Aorta (tissue), 5 donors: ENCODE measurements around the gene RNF121. TPM values are rescaled to one million over a fixed set of nuclear protein-coding genes. Genes with fewer than 3 reads are reported as not detected.
"Not testable (repeated sequence)": the region's sequence is repeated elsewhere in the genome, so short reads cannot be mapped to it uniquely, and the experiment has no call there.

Source experiments
- ATAC-seq: fragments of 200-7000 bp; cut with Tn5 transposase; one replicate; pipeline ENCODE4 v1.9.1; 2022; ENCODE audit warnings: moderate library complexity; ENCODE audit not compliant: low FRiP score
- DNase-seq, 2 donors: peaks; one replicate each; pipeline ENCODE4 v3.0.0-alpha.2; 2020
- H3K27ac ChIP-seq, 2 donors: one replicate each; pipeline ENCODE4 v1.5.1; 2013; ENCODE audit warnings: low read length in 2 of 2, mild to moderate bottlenecking in 2 of 2, moderate library complexity in 2 of 2, control low read depth in 1 of 2, inconsistent platforms in 1 of 2, low read depth in 1 of 2
- H3K27me3 ChIP-seq, 2 donors: one replicate each; pipeline ENCODE4 v1.6.1; 2013; ENCODE audit warnings: control low read depth in 1 of 2, low read length in 1 of 2, mild to moderate bottlenecking in 1 of 2, moderate library complexity in 1 of 2; ENCODE audit not compliant: insufficient read depth in 2 of 2, control insufficient read depth in 1 of 2
- H3K36me3 ChIP-seq, 2 donors: one replicate each; pipeline ENCODE4 v1.6.1; 2013; ENCODE audit warnings: control low read depth in 1 of 2, low read length in 1 of 2, mild to moderate bottlenecking in 1 of 2; ENCODE audit not compliant: insufficient read depth in 2 of 2, control insufficient read depth in 1 of 2
- H3K4me1 ChIP-seq, 2 donors: one replicate each; pipeline ENCODE4 v1.6.1; 2013; ENCODE audit warnings: low read length in 2 of 2, control low read depth in 1 of 2, mild to moderate bottlenecking in 1 of 2, moderate library complexity in 1 of 2; ENCODE audit not compliant: insufficient read depth in 2 of 2, control insufficient read depth in 1 of 2
- H3K4me3 ChIP-seq, 2 donors: one replicate each; pipeline ENCODE4 v1.5.1; 2013; ENCODE audit warnings: low read length in 2 of 2, control low read depth in 1 of 2, mild to moderate bottlenecking in 1 of 2
- H3K9me3 ChIP-seq: one replicate; pipeline ENCODE4 v1.6.1; 2013; ENCODE audit warnings: mild to moderate bottlenecking, low read length; ENCODE audit not compliant: control insufficient read depth
- WGBS, 2 donors: extraction: QIAGEN DNeasy Blood & Tissue Kit; methylation state at CpG; one replicate each; pipeline ENCODE4 v1.1.7; 2013; 5-methylcytosine and 5-hydroxymethylcytosine counted together
- intact Hi-C, 2 donors: fragments of 100-400 bp; cut with DNase I; formaldehyde crosslinking; loops; one replicate each; pipeline versions ENCODE4 v1.14.2 to v1.15.0; 2022
- polyA plus RNA-seq, 2 donors: library from polyadenylated mRNA; stranded (reverse); fragments of 200-250 nt; gene quantifications; one replicate each; pipeline ENCODE4 v1.2.3, GENCODE V29; 2013
- total RNA-seq, 2 donors: library from RNA; stranded (reverse); fragmentation: NEBNext Ultra II Directional; extraction: Animal tissue kit (Norgen Biotek cat#: 25700); gene quantifications; one replicate each; pipeline ENCODE4 v1.2.1, GENCODE V29; 2021
- donor health status: healthy with polysubstance abuse.
- donor health status: Bipolar disorder and iron deficiency.
- donor health status: DM: no; HTN: no; CAD: no.
- donor health status: DM: no; HTN: no; CAD: no.
- donor health status: DM: yes; HTN: yes; CAD: no.

RNF121 gene
- total and polyA plus RNA-seq, 4 donors: 20.8 to 38.6 (median 30.6) TPM

GRCh38 chr11:71911321-71911985 is 17.4 kb upstream of the RNF121 start:
- H3K27ac ChIP-seq, H3K4me1 ChIP-seq, H3K27me3 ChIP-seq, H3K9me3 ChIP-seq, H3K4me3 ChIP-seq, intact Hi-C loops, DNase-seq, H3K36me3 ChIP-seq, ATAC-seq: not testable (repeated sequence)
- WGBS, 2 donors: 79 to 81% methylated on average over 10 of the region's 10 CpGs

GRCh38 chr11:71911986-71912340 is 16.9 kb upstream of the RNF121 start:
- DNase-seq, intact Hi-C loops, H3K36me3 ChIP-seq, H3K4me3 ChIP-seq, H3K27ac ChIP-seq, H3K9me3 ChIP-seq, H3K27me3 ChIP-seq, H3K4me1 ChIP-seq, ATAC-seq: not testable (repeated sequence)
- 94 to 96% methylated on average over 10 of the region's 10 CpGs for WGBS, 2 donors

- H3K9me3 ChIP-seq: no peaks in the 10 kb centered on the region
- no peaks in the 10 kb centered on the region for H3K27me3 ChIP-seq
- H3K4me1 ChIP-seq: no peaks in the 10 kb centered on the region
- peaks cover 3 to 5% of the 10 kb centered on the region in 2 donors for H3K36me3 ChIP-seq
- DNase-seq: no peak
- intact Hi-C loops: no loop called here
- no peak overlapping the region for H3K27ac ChIP-seq
- H3K4me3 ChIP-seq: no peak overlapping the region
- WGBS, 2 donors: 84 to 90% methylated on average over 5 of the region's 5 CpGs
- no peak for ATAC-seq
Measured at GRCh38 chr11:71913756-71914526, 14.9 kb upstream of the RNF121 start.

GRCh38 chr11:71914617-71915189 is 14.1 kb upstream of the RNF121 start:
- no peaks in the 10 kb centered on the region for H3K4me1 ChIP-seq
- H3K4me3 ChIP-seq: no peak overlapping the region
- H3K27ac ChIP-seq: no peak overlapping the region
- no peaks in the 10 kb centered on the region for H3K9me3 ChIP-seq
- H3K27me3 ChIP-seq: no peaks in the 10 kb centered on the region
- intact Hi-C loops: no loop called here
- WGBS, 2 donors: 93 to 97% methylated on average over 7 of the region's 7 CpGs
- DNase-seq (no peak), ATAC-seq (no peak)
- peaks cover 3 to 5% of the 10 kb centered on the region in 2 donors for H3K36me3 ChIP-seq

- 87 to 89% methylated on average over 9 of the region's 9 CpGs for WGBS, 2 donors
Measured at GRCh38 chr11:71917646-71918140, 11.2 kb upstream of the RNF121 start.

GRCh38 chr11:71927820-71928736 is 768 bp upstream of the RNF121 start, which contains the start of gene XNDC1N:
TSS of gene XNDC1N (minus strand) at chr11:71928594. CDS start at chr11:71923353, 5,241 bp downstream.
- no peaks in the 10 kb centered on the region for H3K9me3 ChIP-seq
- DNase-seq (peak; percentile 68 to 81), ATAC-seq (peak; percentile 94)
- H3K27ac ChIP-seq: peak within 1 kb of the TSS in 1 of 2 donors; percentile 14
- H3K36me3 ChIP-seq: no peaks in the 10 kb centered on the region
- 0 to 1% methylated on average over 39 to 40 of the region's 40 CpGs for WGBS, 2 donors
- intact Hi-C loops: loop anchor here in 1 of 2 donors (2.0 kb wide), 1 partner anchor 185 kb away; the partner anchor contains the start of gene ANAPC15
- peaks cover 0 to 7% of the 10 kb centered on the region in 2 donors for H3K4me1 ChIP-seq
- no peaks in the 10 kb centered on the region for H3K27me3 ChIP-seq
- H3K4me3 ChIP-seq: peak within 1 kb of the TSS; percentile 70 to 88

More at GRCh38 chr11:71917646-71918140, 11.2 kb upstream of the RNF121 start:
- H3K9me3 ChIP-seq: no peaks in the 10 kb centered on the region
- DNase-seq (no peak), ATAC-seq (no peak)
- no peak overlapping the region for H3K4me3 ChIP-seq
- no peaks in the 10 kb centered on the region for H3K4me1 ChIP-seq
- H3K27me3 ChIP-seq: no peaks in the 10 kb centered on the region
- H3K36me3 ChIP-seq: peaks cover 3 to 5% of the 10 kb centered on the region in 2 donors
- H3K27ac ChIP-seq: no peak overlapping the region
- intact Hi-C loops: no loop called here

- H3K4me1 ChIP-seq: peaks cover 1 to 7% of the 10 kb centered on the region in 2 donors
- ATAC-seq (peak; percentile 2), DNase-seq (no peak)
- H3K4me3 ChIP-seq: peak overlapping the region; percentile 19 to 88
- 4% methylated on average over 6 of the region's 6 CpGs for WGBS, 2 donors
- H3K36me3 ChIP-seq: no peaks in the 10 kb centered on the region
- intact Hi-C loops: loop anchor here in 1 of 2 donors (2.0 kb wide), 1 partner anchor 183 kb away; the partner anchor contains the start of gene ANAPC15
- H3K9me3 ChIP-seq: no peaks in the 10 kb centered on the region
- H3K27ac ChIP-seq: peak overlapping the region in 1 of 2 donors; percentile 14
- H3K27me3 ChIP-seq: no peaks in the 10 kb centered on the region
Measured at GRCh38 chr11:71929491-71929890, 645 bp downstream of the RNF121 start.
